ENCODE results near the gene ETFA.

DNA sequence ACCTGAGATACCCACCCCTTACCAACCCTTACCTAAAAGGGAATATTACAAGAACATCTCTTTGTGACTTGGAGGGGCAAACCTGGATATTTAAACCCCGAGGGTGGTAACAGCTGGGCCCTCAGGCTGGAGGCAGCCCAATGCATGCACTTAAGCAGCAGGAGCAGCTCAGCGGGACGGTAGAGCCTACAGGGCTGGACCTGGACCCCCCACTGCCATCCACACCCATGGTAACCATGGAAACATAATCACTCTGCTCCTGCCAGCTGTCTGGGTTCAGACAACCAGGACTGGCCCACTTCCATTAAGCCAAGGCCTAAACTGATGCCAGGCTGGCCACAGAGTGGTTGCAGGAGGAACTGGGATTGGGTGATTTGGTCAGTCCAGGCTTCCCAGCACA, 52.8 kb downstream of the ETFA start:
- TF ChIP-seq POLR2A (IDR thresholded peaks at IDR 0.05; ENCODE audit: low read length): no peak
- TF ChIP-seq GATA1 (IDR thresholded peaks at IDR 0.05; ENCODE audit: low read depth, low read length): no peak

All from erythroblast (primary cell).